Prostate gland (tissue), 2 donors: ENCODE measurements around the gene COL15A1.

ENCODE experiments used
- POLR2A ChIP-seq: fragments of 450-650 bp; IDR thresholded peaks from one replicate; pipeline ENCODE4 v1.6.1; 2016; ENCODE audit warnings: antibody characterized with exemption, mild to moderate bottlenecking
- TF ChIP-seq, protein P1 (sequence below), 4 experiments: fragments of 200-600 bp in 2 of 4; fragments of 450-650 bp in 2 of 4; sonication (generic) in 2 of 4; IDR thresholded peaks; 1 replicate in 3 of 4; 2 replicates in 1 of 4; pipeline ENCODE4 v1.5.1; 2016 to 2019; ENCODE audit warnings: antibody characterized with exemption in 4 of 4, mild to moderate bottlenecking in 2 of 4, moderate library complexity in 2 of 4

- no peak for TF ChIP-seq POLR2A
- TF ChIP-seq, protein P1, sequence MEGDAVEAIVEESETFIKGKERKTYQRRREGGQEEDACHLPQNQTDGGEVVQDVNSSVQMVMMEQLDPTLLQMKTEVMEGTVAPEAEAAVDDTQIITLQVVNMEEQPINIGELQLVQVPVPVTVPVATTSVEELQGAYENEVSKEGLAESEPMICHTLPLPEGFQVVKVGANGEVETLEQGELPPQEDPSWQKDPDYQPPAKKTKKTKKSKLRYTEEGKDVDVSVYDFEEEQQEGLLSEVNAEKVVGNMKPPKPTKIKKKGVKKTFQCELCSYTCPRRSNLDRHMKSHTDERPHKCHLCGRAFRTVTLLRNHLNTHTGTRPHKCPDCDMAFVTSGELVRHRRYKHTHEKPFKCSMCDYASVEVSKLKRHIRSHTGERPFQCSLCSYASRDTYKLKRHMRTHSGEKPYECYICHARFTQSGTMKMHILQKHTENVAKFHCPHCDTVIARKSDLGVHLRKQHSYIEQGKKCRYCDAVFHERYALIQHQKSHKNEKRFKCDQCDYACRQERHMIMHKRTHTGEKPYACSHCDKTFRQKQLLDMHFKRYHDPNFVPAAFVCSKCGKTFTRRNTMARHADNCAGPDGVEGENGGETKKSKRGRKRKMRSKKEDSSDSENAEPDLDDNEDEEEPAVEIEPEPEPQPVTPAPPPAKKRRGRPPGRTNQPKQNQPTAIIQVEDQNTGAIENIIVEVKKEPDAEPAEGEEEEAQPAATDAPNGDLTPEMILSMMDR (IDR thresholded peaks at IDR 0.05): no peak
Measured at GRCh38 chr9:98960409-98960808, 16.7 kb downstream of the COL15A1 start.
